Superior temporal gyrus (tissue), 1 donor: ENCODE results near the gene PNPLA1.

Source experiments
- DNase-seq: peaks from one replicate; pipeline ENCODE4 v3.0.0-alpha.2; 2016; ENCODE audit errors: extremely low spot score

Gene PNPLA1

DNA sequence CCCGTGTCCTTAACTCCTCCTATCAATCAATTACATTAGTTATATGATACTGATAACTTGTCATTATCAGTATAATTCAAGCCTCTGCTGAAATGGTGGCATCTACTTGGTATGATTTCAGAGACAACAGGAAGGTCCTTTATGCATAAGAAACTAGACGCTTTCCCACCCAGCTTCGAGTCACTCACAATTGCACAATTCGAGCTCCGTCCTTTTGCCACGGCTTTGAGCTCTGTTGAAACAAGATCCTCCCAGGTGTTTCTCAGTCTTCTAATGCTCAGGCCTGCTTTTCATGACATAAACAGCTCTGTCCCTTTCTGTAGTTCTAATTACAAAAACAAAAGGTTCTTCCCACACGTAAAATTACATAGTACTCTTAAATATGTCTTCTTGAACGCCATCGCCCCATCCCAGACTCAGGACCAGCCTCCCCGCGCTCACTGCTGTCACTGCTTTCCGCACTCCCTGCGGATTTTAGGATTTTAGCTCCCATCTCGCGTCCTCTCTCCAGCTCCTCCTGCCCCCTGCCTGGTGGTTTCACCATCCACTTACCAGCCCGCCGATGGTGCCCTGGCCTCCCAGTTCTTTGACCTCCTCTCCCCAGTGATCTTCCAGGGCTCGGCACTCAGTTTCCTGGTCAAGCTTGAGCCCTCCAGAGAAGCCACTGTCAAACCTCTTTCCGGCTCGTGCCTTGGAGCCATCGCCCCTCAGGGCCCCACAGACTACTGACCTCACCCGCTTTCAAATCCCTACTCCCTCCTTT lies 23.2 kb upstream of the PNPLA1 start:
- no peak for DNase-seq

DNA sequence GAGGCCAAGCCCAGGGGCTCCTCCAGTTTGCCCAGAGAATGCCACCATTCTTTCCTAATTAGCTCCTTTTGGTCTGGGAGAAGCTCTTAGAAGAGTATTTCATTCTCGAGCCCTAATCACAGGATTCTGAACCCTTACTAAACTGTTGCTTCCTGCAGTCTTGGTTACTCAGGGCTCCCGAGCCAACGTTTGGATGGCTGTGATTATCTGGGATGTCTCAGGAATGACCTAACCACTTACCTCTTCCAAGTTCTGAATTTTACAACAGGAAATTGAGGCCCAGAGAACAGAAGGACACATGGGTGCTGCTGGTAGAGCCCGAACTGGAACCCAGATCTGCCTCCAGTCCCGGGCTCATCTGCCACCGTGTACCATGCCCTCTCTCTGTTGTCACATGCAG lies 22.2 kb upstream of the PNPLA1 start:
- DNase-seq, result no peak

DNA sequence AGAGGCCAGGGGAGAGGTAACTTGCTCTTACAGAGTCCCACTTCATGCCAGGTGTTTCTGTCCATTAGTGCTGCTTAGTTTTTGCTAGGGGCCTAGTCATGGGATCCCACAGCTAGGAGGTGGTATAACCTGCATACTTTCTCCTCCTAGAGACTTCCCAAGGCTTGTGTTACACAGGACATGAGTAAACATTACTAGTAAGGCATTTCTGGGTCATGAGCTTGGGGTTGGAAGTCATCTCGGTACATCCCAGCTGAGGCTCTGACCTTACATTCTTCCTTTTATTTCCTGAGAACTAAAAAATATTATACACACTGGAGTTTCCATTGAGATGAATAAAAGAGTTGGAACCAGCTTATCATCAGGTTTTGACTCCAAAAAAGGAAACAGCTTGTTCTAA lies 20.9 kb upstream of the PNPLA1 start:
- no peak for DNase-seq

DNA sequence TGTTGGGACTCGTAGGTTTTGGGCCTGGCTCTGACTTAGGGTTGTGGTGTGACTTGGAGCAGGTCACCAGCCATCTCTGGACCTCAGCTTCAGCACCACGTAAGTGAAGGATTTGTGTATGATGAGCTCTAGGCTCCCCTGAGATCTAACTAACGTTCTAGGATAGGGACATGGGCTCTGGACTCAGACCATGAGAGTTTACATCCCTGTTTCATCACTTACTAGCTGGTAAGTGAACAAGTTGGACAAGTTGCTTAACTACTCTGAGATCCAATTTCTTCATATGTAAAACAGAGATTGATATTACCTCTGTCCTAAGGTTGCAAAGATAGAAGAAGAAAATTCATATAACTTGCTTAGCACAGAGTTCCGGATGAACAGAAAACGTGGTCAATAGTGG lies 20.3 kb upstream of the PNPLA1 start:
- no peak for DNase-seq

DNA sequence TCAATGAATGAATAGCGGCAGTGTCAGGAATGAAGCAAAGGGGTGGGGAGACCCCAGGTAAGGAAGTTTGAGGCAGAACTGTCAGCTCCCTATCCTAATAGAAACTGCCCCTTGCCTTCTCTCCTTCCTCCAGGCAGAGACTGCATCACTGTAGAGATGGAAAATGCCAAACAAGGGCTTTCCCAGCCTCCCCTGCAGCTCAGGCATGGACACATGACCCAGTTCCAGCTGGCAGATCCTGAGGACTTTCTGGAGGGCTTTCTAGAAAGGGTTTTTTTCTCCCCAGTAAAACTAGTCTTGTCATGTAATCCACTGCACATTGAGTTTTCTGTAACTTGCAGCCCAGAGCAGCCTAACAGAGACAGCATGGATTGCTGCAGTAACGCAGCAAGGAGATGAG lies 17.9 kb upstream of the PNPLA1 start:
- no peak for DNase-seq

DNA sequence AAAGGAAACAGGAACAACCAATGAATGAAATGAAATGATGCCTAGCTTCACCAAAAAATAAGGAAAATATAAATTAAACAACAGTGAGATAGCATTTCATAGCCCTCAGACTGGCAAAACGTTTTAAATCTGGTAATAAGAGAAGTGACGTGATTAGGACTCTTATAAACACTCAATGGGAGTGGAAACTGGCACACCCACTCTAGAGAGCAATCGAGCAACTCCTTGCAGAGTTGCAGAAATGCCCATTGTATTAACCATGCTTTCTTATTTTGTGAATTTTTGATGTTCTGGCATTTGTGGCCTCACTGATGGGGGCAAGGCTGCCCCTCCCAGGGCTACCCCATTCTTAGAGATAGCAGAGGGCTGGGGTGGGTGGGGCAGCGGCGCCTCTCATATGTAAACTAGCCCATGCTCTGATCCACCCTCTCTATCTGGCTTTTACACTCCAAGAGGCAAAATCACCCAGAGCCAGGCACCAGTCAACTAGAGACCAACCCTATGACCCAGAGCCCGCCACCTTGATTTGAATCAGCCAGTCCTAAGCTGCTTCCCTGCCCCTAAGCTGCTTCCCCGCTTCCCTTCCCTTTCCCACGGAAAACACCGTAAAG lies 6.4 kb upstream of the PNPLA1 start:
- DNase-seq, result no peak

DNA sequence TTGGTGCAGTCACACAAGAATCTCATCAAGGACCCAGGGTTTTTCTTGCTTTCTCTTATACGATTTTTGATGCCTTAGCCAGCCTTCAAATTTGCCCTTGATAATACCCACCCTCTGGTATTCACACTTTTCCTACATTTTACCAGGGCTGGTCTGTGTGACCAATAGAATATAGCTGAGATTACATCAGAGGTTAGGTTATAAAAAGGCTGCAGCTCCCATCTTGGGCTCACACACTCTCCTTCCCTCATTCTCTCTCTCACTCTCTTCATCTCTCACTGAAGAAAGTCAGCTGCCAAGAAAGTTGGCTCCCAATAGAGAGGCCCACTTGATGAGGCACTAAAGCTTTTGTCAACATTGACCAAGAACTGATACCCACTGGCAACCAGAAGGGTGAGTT lies 4.1 kb upstream of the PNPLA1 start:
- DNase-seq, result no peak

DNA sequence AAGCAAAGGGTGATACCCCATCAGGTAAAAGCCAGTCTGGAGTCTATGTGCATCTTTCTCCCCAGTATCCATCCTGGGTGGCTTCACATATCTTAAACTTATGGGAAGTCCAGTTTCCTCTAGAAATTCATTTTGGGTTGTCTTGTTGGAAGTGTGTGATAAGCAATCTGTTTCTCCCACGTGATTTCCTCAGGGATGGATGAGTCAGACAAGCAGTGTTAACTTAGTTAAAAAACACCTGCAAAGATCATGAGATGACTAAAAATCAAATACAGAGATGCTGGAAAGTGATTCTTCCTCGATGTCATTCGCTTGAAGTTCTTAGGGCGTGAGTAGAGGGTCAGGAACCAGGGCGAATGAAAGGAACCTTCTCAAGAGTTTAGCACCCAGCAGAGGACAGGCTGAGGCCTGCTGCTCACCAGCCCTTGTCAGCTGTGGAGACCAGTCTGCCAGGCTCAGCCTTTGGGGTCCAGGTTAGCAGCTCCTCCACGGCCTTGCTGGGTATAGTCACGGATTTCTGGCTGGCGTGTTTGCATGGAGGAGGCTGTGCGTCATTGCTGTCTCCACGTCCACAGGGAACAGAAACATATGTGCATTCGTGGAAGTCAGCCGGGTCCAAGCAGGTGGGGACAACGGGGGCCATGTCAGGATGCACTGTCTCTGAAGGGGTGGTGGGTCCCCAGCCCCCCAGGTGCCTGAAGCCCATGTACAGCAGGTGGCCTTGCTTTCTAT lies 2.8 kb upstream of the PNPLA1 start:
- DNase-seq, result peak; percentile 57

DNA sequence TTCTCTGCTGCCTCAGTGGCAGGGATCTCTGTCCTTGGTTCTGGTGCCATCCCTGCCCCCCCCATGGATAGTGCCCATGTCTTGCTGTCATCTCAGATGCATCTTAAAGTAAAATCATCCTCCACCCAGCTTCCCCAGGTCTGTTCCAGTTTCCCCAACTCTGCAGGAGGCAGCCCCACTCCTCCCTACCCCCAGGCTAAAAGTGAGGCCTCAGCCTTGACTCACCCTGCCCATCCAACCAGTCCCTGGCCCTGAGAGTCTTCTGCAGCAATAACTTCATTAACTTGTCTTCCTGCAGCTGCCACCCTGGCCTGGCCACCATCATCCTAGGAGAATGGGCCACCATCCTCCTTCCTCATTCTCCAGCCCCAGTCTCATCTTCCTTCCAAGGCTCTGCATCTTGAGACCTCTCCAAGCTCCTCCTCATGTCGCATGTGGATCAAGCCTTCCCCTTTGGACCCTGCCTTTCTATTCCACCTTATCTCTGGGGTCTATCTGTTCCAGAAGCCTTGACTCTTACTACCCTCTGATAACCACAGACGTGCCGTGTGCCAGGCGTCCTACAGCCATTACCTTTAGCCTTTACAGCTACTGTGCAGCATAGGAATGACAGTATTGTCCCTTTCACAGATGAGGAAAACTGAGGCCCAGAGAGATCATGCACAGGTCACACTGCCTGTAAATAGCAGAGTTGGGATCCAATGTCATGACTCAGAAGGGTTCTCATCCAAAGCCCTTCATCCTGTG lies 2.0 kb upstream of the PNPLA1 start:
- DNase-seq, result no peak

DNA sequence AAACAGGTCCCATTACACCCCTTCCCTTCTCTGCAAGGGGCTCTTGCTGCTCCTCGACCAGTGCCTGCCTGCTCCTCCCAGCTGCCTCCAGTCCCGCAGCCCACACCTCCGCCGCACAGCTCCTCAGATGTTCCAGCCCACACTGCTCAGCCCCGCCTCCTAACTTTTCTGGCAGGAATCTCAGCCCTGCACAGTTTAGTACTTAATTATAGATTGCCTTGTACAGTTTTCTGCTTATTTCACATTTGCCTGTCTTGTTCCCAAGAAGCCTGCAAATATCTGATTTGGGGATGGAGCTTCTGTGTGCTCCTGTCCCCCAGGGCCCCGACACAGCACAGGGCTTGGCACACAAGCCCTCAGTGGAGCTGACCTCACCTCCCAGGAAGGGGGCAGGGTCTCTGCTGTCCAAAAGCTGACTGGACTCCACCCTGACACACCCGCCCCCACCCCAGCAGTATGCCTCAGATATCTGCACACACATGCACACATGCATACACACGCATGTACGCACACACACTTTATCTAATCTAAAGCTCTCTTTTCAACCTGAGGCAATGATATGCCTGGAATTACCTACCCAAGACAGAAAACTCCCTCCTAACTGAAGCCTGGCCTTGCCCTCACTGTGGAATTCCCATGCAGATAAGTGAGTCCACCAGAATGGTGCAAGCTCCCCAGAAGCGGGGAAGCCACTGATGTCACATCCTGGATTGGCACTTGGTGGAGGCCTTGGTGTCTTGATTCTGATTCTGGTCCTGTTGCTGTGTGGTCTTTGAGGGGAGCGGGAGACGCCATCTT lies 1.2 kb upstream of the PNPLA1 start:
- peak; percentile 55 for DNase-seq

DNA sequence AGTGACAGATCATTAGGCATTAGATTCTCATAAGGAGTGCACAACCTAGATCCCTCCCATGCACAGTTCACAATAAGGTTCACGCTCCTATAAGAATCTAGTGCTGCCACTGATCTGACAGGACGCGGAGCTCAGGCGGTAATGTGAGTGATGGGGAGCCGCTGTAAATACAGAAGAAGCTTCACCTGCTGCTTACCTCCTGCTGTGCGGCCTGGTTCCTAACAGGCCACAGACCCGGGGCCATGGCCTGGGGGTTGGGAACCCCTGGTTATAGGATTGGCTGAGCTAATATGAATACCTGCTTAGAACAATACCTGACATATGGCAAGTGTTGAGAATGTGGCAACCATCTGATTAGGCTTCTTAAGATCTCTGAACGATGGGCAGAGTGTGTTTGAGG lies 2.4 kb downstream of the PNPLA1 start:
- no peak for DNase-seq

DNA sequence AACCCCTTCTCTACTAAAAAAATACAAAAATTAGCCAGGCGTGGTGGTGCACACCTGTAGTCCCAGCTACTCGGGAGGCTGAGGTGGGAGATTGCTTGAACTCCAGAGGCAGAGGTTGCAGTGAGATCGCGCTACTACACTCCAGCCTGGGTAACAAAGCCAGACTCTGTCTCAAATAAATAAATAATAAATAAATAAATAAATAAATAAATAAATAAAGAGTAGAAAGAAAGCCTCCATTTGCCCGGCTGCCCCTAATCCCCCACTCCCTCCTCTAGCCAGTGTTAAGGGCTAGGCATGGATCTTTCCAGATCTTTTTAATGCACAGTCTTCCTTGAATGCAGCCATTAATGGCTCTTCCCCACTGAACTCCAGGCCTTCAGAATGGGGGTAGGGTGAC lies 3.2 kb downstream of the PNPLA1 start:
- no peak for DNase-seq

DNA sequence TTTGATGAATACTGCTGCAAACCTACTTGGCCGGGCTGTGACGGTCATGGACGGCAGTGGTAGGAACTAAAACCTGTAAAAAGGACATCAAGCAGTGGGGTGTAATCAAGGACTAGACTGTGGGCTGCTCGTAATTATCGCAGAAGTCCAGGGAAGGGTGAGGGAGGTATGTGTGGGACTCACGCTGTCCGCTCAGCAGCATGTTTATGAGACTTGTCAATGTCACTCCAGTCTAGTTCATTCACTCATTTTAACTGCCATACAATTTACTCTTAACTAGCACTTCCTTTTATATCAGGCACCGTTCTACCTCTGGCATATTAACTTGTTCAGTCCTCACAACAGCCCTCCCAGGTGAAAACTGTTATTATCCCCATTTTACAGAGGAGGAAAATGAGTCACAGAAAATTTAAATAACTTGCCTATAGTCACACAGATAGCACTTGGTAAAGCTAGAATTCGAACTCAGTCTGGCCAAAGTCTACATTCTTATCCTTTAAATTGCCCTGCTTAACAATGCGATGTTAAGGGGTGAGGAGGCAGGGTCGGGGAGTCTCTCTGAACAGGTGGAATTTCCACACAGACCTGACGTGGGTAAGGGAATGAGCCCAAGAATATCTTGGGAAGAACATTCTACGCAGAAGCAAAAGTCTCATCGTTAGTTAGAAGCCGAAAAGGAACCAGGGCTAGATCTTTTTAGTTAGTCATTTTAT lies 4.1 kb downstream of the PNPLA1 start:
- no peak for DNase-seq

DNA sequence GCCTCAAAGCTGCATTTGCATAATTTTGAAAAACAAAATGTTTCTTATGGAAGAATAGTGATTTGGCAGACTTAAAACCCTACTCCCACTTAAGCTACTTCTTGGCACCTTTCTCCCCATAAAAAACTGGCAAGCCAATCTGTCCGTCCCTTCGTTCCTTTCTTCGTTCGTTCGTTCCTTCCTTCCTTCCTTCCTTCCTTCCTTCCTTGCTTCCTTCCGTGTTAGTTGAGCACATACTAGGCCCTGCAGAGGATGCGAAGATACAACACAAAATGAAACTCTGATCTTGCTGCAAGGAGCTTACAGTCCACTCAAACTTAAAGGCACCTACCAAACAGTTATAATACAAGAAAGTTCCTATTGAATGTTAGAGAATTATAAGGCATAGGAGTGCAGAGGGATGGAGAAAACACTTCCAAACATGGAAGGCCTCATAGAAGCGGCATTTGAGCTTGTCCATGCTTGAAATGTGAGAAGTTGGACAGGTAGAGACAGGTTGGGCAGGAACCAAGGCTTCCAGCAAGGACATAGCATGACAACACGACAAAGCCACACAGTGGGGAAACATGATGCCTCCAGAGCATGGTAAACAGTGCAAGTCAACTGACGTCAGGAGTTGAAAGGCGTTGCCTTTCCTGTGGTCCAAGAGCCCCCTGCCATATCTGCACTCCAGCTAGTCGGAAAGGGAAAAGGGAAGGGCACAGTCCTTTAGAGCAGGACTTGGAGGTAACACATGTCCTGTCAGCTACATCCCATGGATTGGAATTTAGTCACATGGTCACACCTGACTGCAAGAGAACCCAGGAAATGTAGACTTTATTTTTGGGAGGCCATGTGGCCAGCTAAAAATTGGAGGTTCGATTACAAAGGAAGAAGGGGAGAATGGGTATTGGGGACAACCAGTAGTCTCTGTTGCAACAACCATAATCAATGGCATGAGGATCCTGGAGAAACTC lies 7.0 kb downstream of the PNPLA1 start:
- no peak for DNase-seq

DNA sequence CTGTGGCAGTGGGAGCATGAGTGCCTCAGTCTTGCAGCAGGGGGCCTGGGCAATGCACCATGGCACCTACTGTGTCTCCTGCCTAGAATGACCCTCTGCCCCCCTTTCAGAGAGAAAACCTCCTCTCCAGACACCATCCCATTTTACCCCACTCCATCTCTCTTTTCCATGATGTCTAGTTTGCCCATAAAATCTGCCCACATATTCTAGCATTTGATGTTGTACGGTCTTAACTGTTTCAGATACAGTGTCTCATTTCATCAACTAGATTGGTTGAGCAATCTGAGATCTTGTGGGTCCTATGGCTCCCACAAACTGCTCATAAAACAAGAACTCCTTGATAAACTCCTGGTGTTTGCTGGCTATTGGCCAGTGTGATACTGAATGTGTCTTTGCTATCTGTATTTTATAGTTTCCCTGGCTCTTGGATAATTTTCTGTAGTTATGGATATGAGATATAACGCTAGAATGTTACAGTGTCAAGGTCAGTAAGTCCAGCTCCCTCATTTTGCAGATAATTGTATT lies 8.1 kb downstream of the PNPLA1 start:
- DNase-seq, result no peak

DNA sequence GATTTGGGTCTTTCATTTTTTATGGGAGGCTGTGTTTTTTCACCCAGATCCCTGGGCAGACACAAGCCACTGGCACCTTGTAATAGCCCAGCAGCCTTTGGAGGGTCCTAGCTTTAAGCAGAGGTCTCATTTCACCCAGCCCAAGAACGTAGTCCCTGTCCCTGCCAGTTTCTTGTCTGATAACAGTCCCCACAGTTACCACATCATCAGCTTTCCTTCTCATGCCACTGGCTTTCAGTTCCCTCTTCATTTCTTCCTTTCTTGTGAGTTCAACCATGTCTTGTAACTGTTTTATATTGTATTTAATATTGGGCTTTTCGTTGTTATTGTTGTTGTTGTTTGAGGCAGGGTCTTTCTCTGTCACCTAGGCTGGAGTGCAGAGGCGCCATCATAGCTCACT lies 10.6 kb downstream of the PNPLA1 start:
- DNase-seq, result no peak

DNA sequence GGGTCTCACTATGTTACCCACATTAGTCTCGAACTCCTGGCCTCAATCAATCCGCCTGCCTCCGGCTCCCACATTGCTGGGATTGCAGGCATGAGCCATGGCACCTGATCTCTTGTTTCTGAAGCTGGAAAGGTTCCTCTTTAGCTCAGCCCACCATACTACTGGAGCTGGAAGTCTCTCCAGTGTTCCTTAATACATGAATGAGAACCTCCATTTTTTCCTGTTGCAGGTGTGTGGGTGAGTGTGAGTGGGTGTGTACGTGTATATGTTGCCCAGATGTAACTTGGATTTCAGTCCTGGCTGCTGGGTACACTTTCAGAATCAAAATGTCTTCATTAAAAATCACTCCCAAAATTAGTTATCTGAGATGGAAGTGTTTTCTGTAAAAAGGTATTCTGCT lies 11.1 kb downstream of the PNPLA1 start:
- no peak for DNase-seq

DNA sequence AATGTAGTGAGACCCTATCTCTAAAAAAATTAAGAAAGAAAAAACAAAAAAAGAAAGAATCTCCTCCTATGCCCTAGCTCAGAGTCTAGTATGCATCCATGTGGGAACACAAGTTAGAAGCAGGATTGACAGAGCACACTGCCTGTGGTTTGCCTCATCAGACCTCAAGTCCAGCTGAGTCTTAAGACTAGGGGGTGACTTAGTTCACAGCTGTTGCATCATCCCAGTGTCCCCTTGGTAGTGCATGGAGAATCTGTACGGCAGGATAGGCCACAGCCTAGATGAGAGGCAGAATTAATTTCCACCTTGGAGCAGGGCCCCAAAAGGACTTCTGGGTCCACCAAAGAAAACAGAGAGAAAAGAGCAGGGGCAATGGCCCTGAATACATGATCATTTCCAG lies 13.7 kb downstream of the PNPLA1 start:
- DNase-seq, result no peak

DNA sequence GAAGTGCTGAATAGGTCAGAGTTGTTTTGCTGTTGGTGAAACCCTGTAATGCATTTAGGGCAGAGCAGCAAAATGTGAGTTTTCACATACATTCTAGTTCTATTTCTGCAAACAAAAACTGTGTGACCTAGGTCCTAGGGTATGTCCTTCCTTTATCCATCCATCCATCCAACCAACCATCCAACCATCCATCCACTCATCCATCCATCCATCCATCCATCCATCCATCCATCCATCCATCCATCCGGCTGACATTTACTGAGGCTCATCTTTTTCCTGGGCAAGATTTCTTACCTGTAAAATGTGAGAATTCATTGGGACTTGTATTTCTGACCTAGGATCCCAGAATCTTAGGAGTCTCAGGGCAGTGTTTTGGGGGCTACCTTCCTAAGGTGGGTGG lies 14.5 kb downstream of the PNPLA1 start:
- no peak for DNase-seq
